HepG2 (cell line): Measurements from ENCODE around the gene FAM117A. TPM values are rescaled to one million over a fixed set of nuclear protein-coding genes. Genes with fewer than 3 reads are reported as not detected.

ENCODE experiments used
- ARNTL ChIP-seq: sonication (generic); formaldehyde crosslinking; IDR thresholded peaks from 2 replicates; pipeline ENCODE4 v1.4.0; 2020; ENCODE audit warnings: mild to moderate bottlenecking, missing genetic modification reagents
- ATRX ChIP-seq: sonication (generic); formaldehyde crosslinking; IDR thresholded peaks from 2 replicates; pipeline ENCODE4 v1.4.0; 2020; ENCODE audit warnings: missing genetic modification reagents, borderline replicate concordance
- BRCA1 ChIP-seq: sonication (generic); formaldehyde crosslinking; IDR thresholded peaks from 2 replicates; pipeline ENCODE4 v1.4.0; 2020; ENCODE audit warnings: missing genetic modification reagents
- BRF2 ChIP-seq: sonication (generic); formaldehyde crosslinking; IDR thresholded peaks from 2 replicates; pipeline ENCODE4 v1.8.1; 2022; ENCODE audit warnings: mild to moderate bottlenecking, missing genetic modification reagents
- CREB3 ChIP-seq: sonication (generic); formaldehyde crosslinking; IDR thresholded peaks from 2 replicates; pipeline ENCODE4 v1.5.0; 2020; ENCODE audit warnings: missing genetic modification reagents
- EEA1 ChIP-seq: sonication (generic); formaldehyde crosslinking; IDR thresholded peaks from 2 replicates; pipeline ENCODE4 v1.5.1; 2020; ENCODE audit warnings: mild to moderate bottlenecking, missing genetic modification reagents, borderline replicate concordance
- HOXA9 ChIP-seq: sonication (generic); formaldehyde crosslinking; IDR thresholded peaks from 2 replicates; pipeline ENCODE4 v1.8.1; 2022; ENCODE audit warnings: missing genetic modification reagents, mild to moderate bottlenecking, moderate library complexity, borderline replicate concordance
- MLX ChIP-seq: IDR thresholded peaks from 2 replicates; pipeline ENCODE4 v1.6.1; 2016
- ONECUT2 ChIP-seq: sonication (generic); formaldehyde crosslinking; IDR thresholded peaks from 2 replicates; pipeline ENCODE4 v1.4.0; 2020; ENCODE audit warnings: missing genetic modification reagents
- REXO4 ChIP-seq: sonication (generic); formaldehyde crosslinking; IDR thresholded peaks from 2 replicates; pipeline ENCODE4 v1.8.0; 2022; ENCODE audit warnings: missing genetic modification reagents, mild to moderate bottlenecking, borderline replicate concordance
- SIN3A ChIP-seq: IDR thresholded peaks from 2 replicates; pipeline ENCODE4 v1.6.1; 2011; ENCODE audit warnings: low read depth, mild to moderate bottlenecking, control low read depth, low read length, borderline replicate concordance
- SPEN ChIP-seq: sonication (generic); formaldehyde crosslinking; IDR thresholded peaks from 2 replicates; pipeline ENCODE4 v1.5.1; 2020; ENCODE audit warnings: low read depth, mild to moderate bottlenecking, missing genetic modification reagents
- SRF ChIP-seq: IDR thresholded peaks from 2 replicates; pipeline ENCODE4 v1.6.1; 2011; ENCODE audit warnings: mild to moderate bottlenecking, low read depth, low read length, moderate library complexity
- SRSF1 ChIP-seq: fragments of 200-400 bp; formaldehyde crosslinking; optimal IDR thresholded peaks from 2 replicates; pipeline ENCODE3; 2017; ENCODE audit warnings: mild to moderate bottlenecking, low read depth, low read length, moderate library complexity
- THRA ChIP-seq: sonication (generic); formaldehyde crosslinking; IDR thresholded peaks from 2 replicates; pipeline ENCODE4 v1.4.0; 2020; ENCODE audit warnings: missing genetic modification reagents, borderline replicate concordance
- UBTF ChIP-seq: sonication (generic); formaldehyde crosslinking; IDR thresholded peaks from 2 replicates; pipeline ENCODE4 v1.4.0; 2020; ENCODE audit warnings: mild to moderate bottlenecking, missing genetic modification reagents
- ZBTB2 ChIP-seq: sonication (generic); formaldehyde crosslinking; IDR thresholded peaks from 2 replicates; pipeline ENCODE4 v1.8.0; 2022; ENCODE audit warnings: low read depth, missing genetic modification reagents
- ZNF687 ChIP-seq: sonication (generic); formaldehyde crosslinking; IDR thresholded peaks from 2 replicates; pipeline ENCODE4 v1.5.1; 2020; ENCODE audit warnings: mild to moderate bottlenecking, missing genetic modification reagents, moderate library complexity
- polyA plus RNA-seq, 8 experiments: library from polyadenylated mRNA; depleted of rRNA in 3 of 8; stranded (reverse) in 7 of 8; unstranded in 1 of 8; fragments of >200 nt; fragmentation: Illumina TruSeq in 4 of 8; extraction: Trizol in 4 of 8; gene quantifications; 2 replicates each; pipeline versions ENCODE4 v1.2.1 to v1.2.3, GENCODE V29; 2011 to 2016; ENCODE audit warnings: low read depth in 4 of 8, missing spikeins in 1 of 8, mixed read lengths in 1 of 8; ENCODE audit not compliant: insufficient read depth in 1 of 8
- total RNA-seq, 5 experiments: library from RNA; depleted of rRNA; stranded (reverse); fragments of >200 nt; fragmentation: Illumina TruSeq; extraction: Trizol; gene quantifications; 2 replicates each; pipeline ENCODE4 v1.2.3, GENCODE V29; 2016; ENCODE audit warnings: low read depth in 1 of 5

FAM117A gene
- total and polyA plus RNA-seq, 2 of the 13 experiments (the other 11 are each of a cell fraction or from before 2014, with no cell fraction given): 12.1 to 19.8 TPM

- TF ChIP-seq ONECUT2 (CRISPR knock-in tag): no peak
- TF ChIP-seq REXO4 (CRISPR knock-in tag): no peak
- no peak for TF ChIP-seq SRF
- TF ChIP-seq ZBTB2: no peak
- no peak for TF ChIP-seq EEA1 (CRISPR knock-in tag)
- no peak for TF ChIP-seq MLX (CRISPR knock-in tag)
- no peak for TF ChIP-seq HOXA9 (CRISPR knock-in tag)
- no peak for TF ChIP-seq BRCA1 (CRISPR knock-in tag)
- TF ChIP-seq SIN3A: peak; percentile 69
- TF ChIP-seq ARNTL (CRISPR knock-in tag): peak; percentile 65; the same call in 1 of the 2 replicates
- TF ChIP-seq SPEN (CRISPR knock-in tag): no peak
- TF ChIP-seq BRF2: no peak
- TF ChIP-seq ATRX (CRISPR knock-in tag): no peak
- TF ChIP-seq UBTF (CRISPR knock-in tag): no peak
- TF ChIP-seq CREB3: 0 out of 2 replicates have a peak, but pooled peaks have one; percentile 9
- TF ChIP-seq THRA: no peak
- no peak for TF ChIP-seq ZNF687 (CRISPR knock-in tag)
- no peak for TF ChIP-seq SRSF1
Measured at GRCh38 chr17:49789243-49789578, 25.3 kb upstream of the FAM117A start (continued).
